ENCODE measurements around the gene GSE1. TPM values are rescaled to one million over a fixed set of nuclear protein-coding genes. Genes with fewer than 3 reads are reported as not detected.
A peak's percentile ranks its signal among the peaks of the same experiment; 100 is the strongest.

GSE1 gene
- total RNA-seq, 1 donor from 2014 or later, result 80.8 TPM

GRCh38 chr16:85604145-85604705 is 8.9 kb upstream of the GSE1 start:
- no peak for DNase-seq (ENCODE audit: extremely low spot score in 2 of 2)
- no peak for TF ChIP-seq CTCF (IDR thresholded peaks at IDR 0.05)
- no peak for TF ChIP-seq POLR2A (IDR thresholded peaks at IDR 0.05)
- TF ChIP-seq POLR2AphosphoS5 (IDR thresholded peaks at IDR 0.05; ENCODE audit: insufficient read depth in 1 of 2, low read depth in 1 of 2), result no peak
- Histone ChIP-seq H3K4me3 (no peak overlapping the region), H3K27me3 (no peaks in the 10 kb centered on the region), H3K27ac (no peak overlapping the region), H3K9me3 (no peaks in the 10 kb centered on the region), H3K36me3 (no peaks in the 10 kb centered on the region), H3K4me1 (peaks cover 68% of the 10 kb centered on the region)
- intact Hi-C loops (cut with DNase I), result no loop called here

GRCh38 chr16:85605051-85605911 is 7.8 kb upstream of the GSE1 start:
- H3K9me3 ChIP-seq, result no peaks in the 10 kb centered on the region
- no peak for DNase-seq (ENCODE audit: extremely low spot score in 2 of 2)
- no peaks in the 10 kb centered on the region for H3K36me3 ChIP-seq
- peaks cover 65% of the 10 kb centered on the region for H3K4me1 ChIP-seq
- intact Hi-C loops (cut with DNase I), result no loop called here
- H3K27me3 ChIP-seq, result no peaks in the 10 kb centered on the region
- H3K27ac ChIP-seq, result no peak overlapping the region
- TF ChIP-seq POLR2AphosphoS5 (IDR thresholded peaks at IDR 0.05; ENCODE audit: insufficient read depth in 1 of 2, low read depth in 1 of 2) (no peak), CTCF (IDR thresholded peaks at IDR 0.05) (no peak), POLR2A (IDR thresholded peaks at IDR 0.05) (no peak)
- no peak overlapping the region for H3K4me3 ChIP-seq

GRCh38 chr16:85605912-85606841 is 6.9 kb upstream of the GSE1 start:
- no peaks in the 10 kb centered on the region for H3K9me3 ChIP-seq
- DNase-seq (ENCODE audit: extremely low spot score in 2 of 2), result no peak
- H3K4me1 ChIP-seq, result peaks cover 68% of the 10 kb centered on the region
- no peaks in the 10 kb centered on the region for H3K36me3 ChIP-seq
- H3K27ac ChIP-seq, result no peak overlapping the region
- intact Hi-C loops (cut with DNase I), result no loop called here
- no peak overlapping the region for H3K4me3 ChIP-seq
- TF ChIP-seq CTCF (IDR thresholded peaks at IDR 0.05) (no peak), POLR2AphosphoS5 (IDR thresholded peaks at IDR 0.05; ENCODE audit: insufficient read depth in 1 of 2, low read depth in 1 of 2) (no peak), POLR2A (IDR thresholded peaks at IDR 0.05) (no peak)
- no peaks in the 10 kb centered on the region for H3K27me3 ChIP-seq

GRCh38 chr16:85606904-85607303 is 6.2 kb upstream of the GSE1 start:
- TF ChIP-seq POLR2A (IDR thresholded peaks at IDR 0.05), result no peak
- no peak for TF ChIP-seq POLR2AphosphoS5 (IDR thresholded peaks at IDR 0.05; ENCODE audit: insufficient read depth in 1 of 2, low read depth in 1 of 2)
- no peak for TF ChIP-seq CTCF (IDR thresholded peaks at IDR 0.05)
- Histone ChIP-seq H3K27ac (no peak overlapping the region), H3K4me3 (peak overlapping the region in 1 of 2 donors; percentile 15), H3K27me3 (no peaks in the 10 kb centered on the region), H3K9me3 (no peaks in the 10 kb centered on the region), H3K36me3 (no peaks in the 10 kb centered on the region), H3K4me1 (peaks cover 66% of the 10 kb centered on the region)
- intact Hi-C loops (cut with DNase I), result no loop called here
- no peak for DNase-seq (ENCODE audit: extremely low spot score in 2 of 2)
